ENCODE measurements around the gene ZNHIT2.

- TF ChIP-seq, protein P1, sequence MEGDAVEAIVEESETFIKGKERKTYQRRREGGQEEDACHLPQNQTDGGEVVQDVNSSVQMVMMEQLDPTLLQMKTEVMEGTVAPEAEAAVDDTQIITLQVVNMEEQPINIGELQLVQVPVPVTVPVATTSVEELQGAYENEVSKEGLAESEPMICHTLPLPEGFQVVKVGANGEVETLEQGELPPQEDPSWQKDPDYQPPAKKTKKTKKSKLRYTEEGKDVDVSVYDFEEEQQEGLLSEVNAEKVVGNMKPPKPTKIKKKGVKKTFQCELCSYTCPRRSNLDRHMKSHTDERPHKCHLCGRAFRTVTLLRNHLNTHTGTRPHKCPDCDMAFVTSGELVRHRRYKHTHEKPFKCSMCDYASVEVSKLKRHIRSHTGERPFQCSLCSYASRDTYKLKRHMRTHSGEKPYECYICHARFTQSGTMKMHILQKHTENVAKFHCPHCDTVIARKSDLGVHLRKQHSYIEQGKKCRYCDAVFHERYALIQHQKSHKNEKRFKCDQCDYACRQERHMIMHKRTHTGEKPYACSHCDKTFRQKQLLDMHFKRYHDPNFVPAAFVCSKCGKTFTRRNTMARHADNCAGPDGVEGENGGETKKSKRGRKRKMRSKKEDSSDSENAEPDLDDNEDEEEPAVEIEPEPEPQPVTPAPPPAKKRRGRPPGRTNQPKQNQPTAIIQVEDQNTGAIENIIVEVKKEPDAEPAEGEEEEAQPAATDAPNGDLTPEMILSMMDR (IDR thresholded peaks at IDR 0.05), result no peak
- TF ChIP-seq EZH2 (IDR thresholded peaks at IDR 0.05) (no peak), EZH2phosphoT487 (IDR thresholded peaks at IDR 0.05) (no peak)
These were observed 16.9 kb upstream of the ZNHIT2 start, which contains the start of gene SYVN1 for GRCh38 chr11:65134240-65134951.
